ENCODE results near the gene ZNF236. TPM values are rescaled to one million over a fixed set of nuclear protein-coding genes. Genes with fewer than 3 reads are reported as not detected.

ZNF236 gene
- total and polyA plus RNA-seq, 2 donors (not counting 1 experiment from before 2014, with no cell fraction given) = 8.9 to 39.5 TPM

GRCh38 chr18:77005651-77006195 lies 183.4 kb downstream of the ZNF236 start:
- Histone ChIP-seq H3K4me2 (replicated peaks; ENCODE audit: low read depth, low read length, poor library complexity, severe bottlenecking) (no peak overlapping the region), H3K4me3 (ENCODE audit: control extremely low read depth in 1 of 5, extremely low read depth in 1 of 5, insufficient read depth in 1 of 5, low read depth in 2 of 5, low read length in 4 of 5) (no peak overlapping the region), H3K9ac (ENCODE audit: low read length) (no peak overlapping the region), H3K9me3 (ENCODE audit: control extremely low read depth in 1 of 3, control insufficient read depth in 2 of 3, insufficient read depth in 1 of 3, low read length in 2 of 3) (no peaks in the 10 kb centered on the region), H3K36me3 (replicated peaks in 1 of 2; ENCODE audit: control extremely low read depth in 1 of 2, control insufficient read depth in 1 of 2, extremely low read depth in 1 of 2, insufficient read depth in 2 of 2, low read length in 1 of 2) (peaks cover 5 to 14% of the 10 kb centered on the region in 2 experiments), H3K27me3 (replicated peaks in 1 of 4; ENCODE audit: control extremely low read depth in 1 of 4, control insufficient read depth in 3 of 4, insufficient read depth in 4 of 4, low read length in 3 of 4) (no peaks in the 10 kb centered on the region), H4K20me1 (ENCODE audit: control insufficient read depth, insufficient read depth, low read length, poor library complexity, severe bottlenecking) (peaks cover 9% of the 10 kb centered on the region), H2AFZ (ENCODE audit: insufficient read depth, low read depth, low read length, poor library complexity, severe bottlenecking) (no peak overlapping the region), H3K4me1 (ENCODE audit: control insufficient read depth in 2 of 2, insufficient read depth in 2 of 2, low read length in 2 of 2) (peaks cover 12 to 16% of the 10 kb centered on the region in 2 donors), H3K79me2 (ENCODE audit: control insufficient read depth, insufficient read depth, low read length) (no peaks in the 10 kb centered on the region), H3K27ac (ENCODE audit: low read length in 2 of 2) (no peak overlapping the region)
- H3K9me3 Mint-ChIP-seq (ENCODE audit: insufficient read depth) = no peaks in the 10 kb centered on the region
- intact Hi-C loops (cut with micrococcal nuclease) = no loop called here
- H3K4me3 Mint-ChIP-seq = no peak overlapping the region
- ATAC-seq (ENCODE audit: low read depth) (no peak), DNase-seq (no peak)
- peaks cover 19% of the 10 kb centered on the region for H3K4me1 Mint-ChIP-seq
- POLR2A ChIA-PET = no interaction called here
- H3K27ac Mint-ChIP-seq = peak overlapping the region; percentile 32
- 97% methylated on average over 8 of the region's 11 CpGs for WGBS (ENCODE audit: insufficient coverage)
- CTCF ChIA-PET = interaction anchor here (1.0 to 7.6 kb wide), 6 partner anchors 7 to 207 kb away, joined by 3 to 167 read pairs (median 23); no protein-coding TSS in a partner anchor
- no peak for TF ChIP-seq CTCF (IDR thresholded peaks at IDR 0.05)
- TF ChIP-seq EZH2 (IDR thresholded peaks at IDR 0.05; ENCODE audit: borderline replicate concordance, insufficient read depth, low read depth, low read length, poor library complexity, severe bottlenecking) = no peak
- H3K27me3 Mint-ChIP-seq = no peaks in the 10 kb centered on the region

DNA sequence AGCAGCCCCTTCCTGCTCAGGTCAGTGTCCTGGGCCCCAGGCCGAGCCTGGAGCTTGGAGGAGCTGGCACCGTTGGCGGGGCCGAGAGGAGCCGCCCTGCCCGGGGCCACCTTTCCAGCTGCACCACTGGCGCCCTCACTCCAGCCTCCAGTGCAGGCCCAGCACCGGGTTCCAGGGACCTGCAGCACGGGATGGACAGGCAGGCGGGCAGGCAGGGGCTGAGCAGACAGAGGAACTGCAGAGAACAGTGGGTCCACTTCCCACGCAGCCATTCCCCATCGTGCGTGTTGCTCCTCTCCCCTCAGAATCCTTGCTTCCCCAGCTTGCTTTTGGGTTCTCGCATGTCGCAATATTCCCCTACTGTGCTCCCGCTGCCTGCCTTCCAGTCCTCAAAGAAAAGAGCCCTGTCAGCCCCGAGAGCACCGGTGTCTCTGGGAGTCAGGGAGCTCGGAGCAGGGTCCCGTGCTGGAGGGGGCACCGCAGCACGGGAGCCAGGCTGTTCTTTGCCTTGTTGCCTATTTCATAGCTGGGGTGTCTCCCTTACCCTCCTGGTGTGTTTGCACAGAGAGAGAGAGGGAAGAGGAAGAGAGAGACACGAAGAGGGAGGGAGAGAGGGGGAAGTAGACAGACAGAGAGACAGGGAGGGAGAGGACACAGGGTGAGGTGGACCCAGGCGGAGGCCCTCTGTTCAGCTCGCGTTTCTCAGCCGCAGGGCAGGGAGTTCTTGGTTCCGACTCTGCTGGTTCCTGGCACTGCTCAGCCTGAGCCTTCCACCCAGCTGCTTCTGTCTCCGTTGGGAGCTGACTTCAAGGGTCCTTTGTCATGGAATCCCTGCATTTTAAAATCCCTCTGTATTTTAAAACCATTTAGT lies 184.2 kb downstream of the ZNF236 start:
- Mint-ChIP-seq H3K27me3 (no peaks in the 10 kb centered on the region), H3K27ac (no peak overlapping the region), H3K9me3 (ENCODE audit: insufficient read depth) (no peaks in the 10 kb centered on the region), H3K4me1 (peaks cover 18% of the 10 kb centered on the region), H3K4me3 (no peak overlapping the region)
- H3K4me3 ChIP-seq (ENCODE audit: control extremely low read depth in 1 of 5, extremely low read depth in 1 of 5, insufficient read depth in 1 of 5, low read depth in 2 of 5, low read length in 4 of 5) = no peak overlapping the region
- ATAC-seq (ENCODE audit: low read depth) = no peak
- H2AFZ ChIP-seq (ENCODE audit: insufficient read depth, low read depth, low read length, poor library complexity, severe bottlenecking) = no peak overlapping the region
- no peak overlapping the region for H3K9ac ChIP-seq (ENCODE audit: low read length)
- no peak for DNase-seq
- H3K79me2 ChIP-seq (ENCODE audit: control insufficient read depth, insufficient read depth, low read length) = no peaks in the 10 kb centered on the region
- H3K27ac ChIP-seq (ENCODE audit: low read length in 2 of 2) = no peak overlapping the region
- 94% methylated on average over 29 of the region's 29 CpGs for whole genome bisulfite sequencing (ENCODE audit: insufficient coverage)
- H3K27me3 ChIP-seq (replicated peaks in 1 of 4; ENCODE audit: control extremely low read depth in 1 of 4, control insufficient read depth in 3 of 4, insufficient read depth in 4 of 4, low read length in 3 of 4) = no peaks in the 10 kb centered on the region
- no peaks in the 10 kb centered on the region for H3K9me3 ChIP-seq (ENCODE audit: control extremely low read depth in 1 of 3, control insufficient read depth in 2 of 3, insufficient read depth in 1 of 3, low read length in 2 of 3)
- ChIA-PET CTCF (interaction anchor here (0.9 to 1.5 kb wide), 2 partner anchors 204 to 206 kb away, joined by 3 to 4 read pairs; no protein-coding TSS in a partner anchor), POLR2A (no interaction called here)
- peaks cover 5 to 20% of the 10 kb centered on the region in 2 experiments for H3K36me3 ChIP-seq (replicated peaks in 1 of 2; ENCODE audit: control extremely low read depth in 1 of 2, control insufficient read depth in 1 of 2, extremely low read depth in 1 of 2, insufficient read depth in 2 of 2, low read length in 1 of 2)
- intact Hi-C loops (cut with micrococcal nuclease) = no loop called here
- TF ChIP-seq EZH2 (IDR thresholded peaks at IDR 0.05; ENCODE audit: borderline replicate concordance, insufficient read depth, low read depth, low read length, poor library complexity, severe bottlenecking) = no peak
- TF ChIP-seq CTCF (IDR thresholded peaks at IDR 0.05) = no peak
- H3K4me2 ChIP-seq (replicated peaks; ENCODE audit: low read depth, low read length, poor library complexity, severe bottlenecking) = no peak overlapping the region
- H3K4me1 ChIP-seq (ENCODE audit: control insufficient read depth in 2 of 2, insufficient read depth in 2 of 2, low read length in 2 of 2) = peaks cover 12 to 15% of the 10 kb centered on the region in 2 donors
- H4K20me1 ChIP-seq (ENCODE audit: control insufficient read depth, insufficient read depth, low read length, poor library complexity, severe bottlenecking) = peaks cover 9% of the 10 kb centered on the region
